ENCODE data around the gene ZNF70. TPM values are rescaled to one million over a fixed set of nuclear protein-coding genes. Genes with fewer than 3 reads are reported as not detected.

The ZNF70 gene
- total RNA-seq, 2 experiments from 2014 or later = 1.7 TPM

DNA sequence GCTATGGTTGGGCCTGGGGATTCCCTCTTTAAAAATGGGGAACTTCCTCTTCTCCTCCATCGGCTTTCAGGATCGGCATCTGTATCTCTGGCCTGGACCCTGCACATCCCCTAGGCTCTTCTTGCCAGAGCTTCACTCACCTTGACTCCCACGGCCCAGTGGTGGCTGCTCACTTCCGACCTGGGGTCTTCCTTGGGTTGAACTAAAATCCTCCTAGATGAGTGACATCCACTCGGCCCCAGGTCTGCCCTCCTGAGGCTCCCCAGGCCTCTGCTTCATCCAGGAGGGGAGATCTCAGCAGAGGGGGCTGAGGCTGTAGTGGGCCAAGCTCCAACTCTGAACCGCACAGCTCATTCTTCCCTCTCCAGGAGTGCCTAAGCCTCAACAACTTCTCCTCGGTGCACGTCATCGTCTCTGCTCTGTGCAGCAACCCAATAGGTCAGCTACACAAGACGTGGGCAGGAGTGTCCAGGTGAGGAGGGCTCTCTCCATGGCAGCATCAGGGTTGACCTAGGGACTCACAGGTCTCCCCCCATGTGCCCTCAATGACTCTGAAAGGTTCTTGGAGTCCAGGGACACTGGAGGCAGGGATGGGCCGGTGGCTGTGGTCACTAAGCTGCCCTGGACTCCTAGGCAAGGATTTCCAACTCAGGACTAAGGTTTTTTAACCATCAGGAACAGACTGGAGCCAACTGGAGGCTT is 56.8 kb downstream of the ZNF70 start:
- peaks cover 35% of the 10 kb centered on the region for H3K4me1 Mint-ChIP-seq (ENCODE audit: low read depth)
- TF ChIP-seq, protein P1, sequence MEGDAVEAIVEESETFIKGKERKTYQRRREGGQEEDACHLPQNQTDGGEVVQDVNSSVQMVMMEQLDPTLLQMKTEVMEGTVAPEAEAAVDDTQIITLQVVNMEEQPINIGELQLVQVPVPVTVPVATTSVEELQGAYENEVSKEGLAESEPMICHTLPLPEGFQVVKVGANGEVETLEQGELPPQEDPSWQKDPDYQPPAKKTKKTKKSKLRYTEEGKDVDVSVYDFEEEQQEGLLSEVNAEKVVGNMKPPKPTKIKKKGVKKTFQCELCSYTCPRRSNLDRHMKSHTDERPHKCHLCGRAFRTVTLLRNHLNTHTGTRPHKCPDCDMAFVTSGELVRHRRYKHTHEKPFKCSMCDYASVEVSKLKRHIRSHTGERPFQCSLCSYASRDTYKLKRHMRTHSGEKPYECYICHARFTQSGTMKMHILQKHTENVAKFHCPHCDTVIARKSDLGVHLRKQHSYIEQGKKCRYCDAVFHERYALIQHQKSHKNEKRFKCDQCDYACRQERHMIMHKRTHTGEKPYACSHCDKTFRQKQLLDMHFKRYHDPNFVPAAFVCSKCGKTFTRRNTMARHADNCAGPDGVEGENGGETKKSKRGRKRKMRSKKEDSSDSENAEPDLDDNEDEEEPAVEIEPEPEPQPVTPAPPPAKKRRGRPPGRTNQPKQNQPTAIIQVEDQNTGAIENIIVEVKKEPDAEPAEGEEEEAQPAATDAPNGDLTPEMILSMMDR (IDR thresholded peaks at IDR 0.05) = no peak
- H3K4me3 Mint-ChIP-seq = no peak overlapping the region
- H3K9me3 Mint-ChIP-seq = no peaks in the 10 kb centered on the region
- CTCF ChIA-PET = interaction anchor here (1.4 to 1.7 kb wide), 2 partner anchors 77 to 156 kb away, joined by 3 to 5 read pairs; no protein-coding TSS in a partner anchor
- peak overlapping the region; percentile 100 for H3K27ac Mint-ChIP-seq
- H3K27me3 Mint-ChIP-seq = no peaks in the 10 kb centered on the region
- DNase-seq = no peak
- peaks cover 31% of the 10 kb centered on the region for H3K36me3 Mint-ChIP-seq (ENCODE audit: low read depth)
- intact Hi-C loops (cut with micrococcal nuclease) = loop anchor here (10.0 kb wide), 1 partner anchor 381 kb away; no protein-coding TSS in a partner anchor
- no peak for ATAC-seq
- POLR2A ChIA-PET = interaction anchor here (1.1 to 1.3 kb wide), 2 partner anchors 38 to 69 kb away, joined by 3 to 5 read pairs; partner anchors contain the start of gene C22orf15

DNA sequence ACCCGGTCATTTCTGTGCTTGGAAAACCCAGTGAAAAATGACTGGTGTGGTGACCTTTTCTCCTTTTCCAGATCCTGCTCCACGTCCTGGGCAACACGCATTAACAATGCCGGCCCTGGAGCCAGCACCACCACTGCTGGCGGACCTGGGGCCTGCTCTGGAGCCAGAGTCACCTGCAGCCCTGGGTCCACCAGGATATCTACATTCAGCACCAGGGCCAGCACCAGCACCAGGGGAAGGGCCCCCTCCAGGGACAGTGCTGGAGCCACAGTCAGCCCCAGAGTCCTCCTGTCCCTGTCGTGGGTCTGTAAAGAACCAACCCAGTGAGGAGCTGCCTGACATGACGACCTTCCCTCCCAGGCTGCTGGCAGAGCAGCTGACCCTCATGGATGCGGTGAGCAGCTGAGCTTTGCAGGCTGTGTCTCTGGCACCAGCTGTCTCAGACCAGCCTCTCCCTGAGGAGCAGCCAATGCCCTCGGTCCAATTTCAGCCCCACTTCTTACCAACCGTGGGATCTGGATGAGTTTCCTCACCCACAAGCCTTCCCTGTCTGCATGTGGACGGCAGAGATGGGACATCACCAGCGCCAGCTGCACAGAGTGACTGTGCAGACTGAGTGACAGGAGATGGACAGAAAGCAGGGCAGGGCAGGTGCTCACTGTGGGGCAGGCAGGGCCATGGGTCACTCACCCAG is 58.2 kb downstream of the ZNF70 start:
- no peak for DNase-seq
- Mint-ChIP-seq H3K9me3 (no peaks in the 10 kb centered on the region), H3K27me3 (no peaks in the 10 kb centered on the region), H3K36me3 (ENCODE audit: low read depth) (peaks cover 25% of the 10 kb centered on the region), H3K27ac (no peak overlapping the region), H3K4me1 (ENCODE audit: low read depth) (peaks cover 28% of the 10 kb centered on the region), H3K4me3 (no peak overlapping the region)
- POLR2A ChIA-PET = interaction anchor here (1.4 kb wide), 1 partner anchor 13 kb away, joined by 3 read pairs; no protein-coding TSS in a partner anchor
- CTCF ChIA-PET = interaction anchor here (1.4 to 1.7 kb wide), 2 partner anchors 78 to 157 kb away, joined by 3 to 5 read pairs; no protein-coding TSS in a partner anchor
- intact Hi-C loops (cut with micrococcal nuclease) = loop anchor here (10.0 kb wide), 1 partner anchor 382 kb away; no protein-coding TSS in a partner anchor
- ATAC-seq = no peak
- TF ChIP-seq, protein P1 (IDR thresholded peaks at IDR 0.05) = no peak

DNA sequence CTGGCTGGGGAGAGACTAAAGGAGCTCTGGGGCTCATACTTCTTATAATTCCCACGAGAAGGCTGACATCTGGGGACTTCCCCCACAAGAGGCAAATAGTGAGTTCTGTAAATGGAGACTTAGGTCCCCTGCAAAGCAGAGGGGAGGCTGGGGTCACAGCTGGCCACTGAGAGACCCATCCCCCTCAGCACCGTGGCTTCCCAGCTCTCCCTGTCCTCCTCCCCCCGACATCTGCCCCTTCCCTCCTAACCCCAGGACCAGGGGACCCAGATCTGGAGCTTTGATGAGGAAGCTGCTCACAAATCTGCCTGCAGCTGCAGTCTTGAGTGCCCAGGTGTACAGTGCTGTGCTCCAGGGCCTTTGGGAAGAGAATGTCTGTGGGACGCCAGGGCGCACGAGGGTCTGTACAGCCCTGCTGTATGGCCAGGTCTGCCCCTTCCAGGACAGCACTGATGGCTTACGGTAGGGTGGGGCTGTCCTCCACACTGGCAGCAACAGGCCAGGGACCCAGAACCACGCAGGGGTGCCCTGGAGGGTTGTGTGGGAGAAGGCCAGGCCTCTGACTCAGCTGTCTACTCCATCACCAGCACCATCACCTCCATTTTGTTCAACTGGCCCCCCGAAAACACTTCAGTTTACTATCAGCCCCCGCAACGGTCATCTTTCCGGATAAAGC is 59.0 kb downstream of the ZNF70 start:
- peaks cover 25% of the 10 kb centered on the region for H3K36me3 Mint-ChIP-seq (ENCODE audit: low read depth)
- no peak overlapping the region for H3K4me3 Mint-ChIP-seq
- TF ChIP-seq, protein P1 (IDR thresholded peaks at IDR 0.05) = no peak
- intact Hi-C loops (cut with micrococcal nuclease) = loop anchor here (10.0 kb wide), 1 partner anchor 383 kb away; no protein-coding TSS in a partner anchor
- H3K27me3 Mint-ChIP-seq = no peaks in the 10 kb centered on the region
- H3K9me3 Mint-ChIP-seq = no peaks in the 10 kb centered on the region
- no peak overlapping the region for H3K27ac Mint-ChIP-seq
- CTCF ChIA-PET = no interaction called here
- H3K4me1 Mint-ChIP-seq (ENCODE audit: low read depth) = peaks cover 21% of the 10 kb centered on the region
- DNase-seq (no peak), ATAC-seq (no peak)
- POLR2A ChIA-PET = interaction anchor here (0.7 to 1.4 kb wide), 2 partner anchors 14 to 34 kb away, joined by 3 read pairs; no protein-coding TSS in a partner anchor

DNA sequence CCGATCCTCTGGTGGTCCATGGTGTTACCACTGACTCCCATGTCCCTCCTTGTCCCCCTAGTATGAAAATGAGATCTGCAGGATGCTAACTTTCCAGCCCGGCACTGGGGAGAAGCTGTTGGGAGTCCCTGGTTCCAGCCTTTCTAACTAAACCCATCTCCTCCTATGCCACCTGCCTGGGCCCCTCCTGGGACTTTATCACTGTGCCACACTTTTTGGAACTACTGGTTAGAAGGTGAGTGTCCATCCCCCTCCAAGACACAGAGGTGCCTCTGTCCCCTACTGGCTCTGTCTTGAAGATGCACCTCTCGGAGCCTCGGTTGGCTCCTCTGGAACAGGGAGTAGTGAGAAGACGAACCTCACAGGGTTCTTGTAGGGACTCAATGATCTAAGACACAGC is 60.2 kb downstream of the ZNF70 start, which contains the start of gene RGL4:
Gene RGL4, plus strand, starts transcription at position 301 of the 400 bp plus-strand sequence. CDS start 1,018 bp downstream, outside the sequence.
- Mint-ChIP-seq H3K9me3 (no peaks in the 10 kb centered on the region), H3K27me3 (no peaks in the 10 kb centered on the region), H3K27ac (no peak within 1 kb of the TSS), H3K4me1 (ENCODE audit: low read depth) (peaks cover 10% of the 10 kb centered on the region), H3K36me3 (ENCODE audit: low read depth) (peaks cover 23% of the 10 kb centered on the region), H3K4me3 (no peak within 1 kb of the TSS)
- TF ChIP-seq, protein P1 (IDR thresholded peaks at IDR 0.05) = no peak
- intact Hi-C loops (cut with micrococcal nuclease) = loop anchor here (10.0 kb wide), 1 partner anchor 384 kb away; no protein-coding TSS in a partner anchor
- ChIA-PET POLR2A (no interaction called here), CTCF (no interaction called here)
- ATAC-seq = no peak
- DNase-seq = no peak

All from activated CD8-positive, alpha-beta T cell treated with anti-CD3 and anti-CD28 coated beads for 36 hours (primary cell).